K562 (cell line): ENCODE results near the gene USP8. TPM values are rescaled to one million over a fixed set of nuclear protein-coding genes. Genes with fewer than 3 reads are reported as not detected.
"Not testable (repeated sequence)": the region's sequence is repeated elsewhere in the genome, so short reads cannot be mapped to it uniquely, and the experiment has no call there.

Experiments used
- ATAC-seq: fragments of 200-7000 bp; cut with Tn5 transposase; 3 replicates; pipeline ENCODE4 v1.9.1; 2020; ENCODE audit warnings: moderate library complexity
- BruUV-seq: library from RNA; stranded (reverse); fragments of 400-500 nt; replicated peaks from 2 replicates; lab custom pipeline; 2021; lab: Mats Ljungman, UMichigan
- CTCF ChIA-PET: fragments of 300-600 bp; formaldehyde crosslinking; extraction: SDS; loops from one replicate; lab custom pipeline; 2021; ENCODE audit warnings: low intra/inter-chr PET ratio; lab: Yijun Ruan, JAX
- POLR2A ChIA-PET: fragments of 300-600, 350-650 bp; sonication (Branson Sonifier 250); formaldehyde crosslinking; extraction: SDS; loops from one replicate; lab custom pipeline; 2021; ENCODE audit warnings: antibody characterized with exemption, inconsistent platforms; lab: Yijun Ruan, JAX
- DNase-seq, 4 experiments: peaks; one replicate each; pipeline versions ENCODE4 v3.0.0 to v3.0.0-alpha.2; 2011 to 2018; ENCODE audit warnings: low spot score in 3 of 4, mixed read lengths in 3 of 4; ENCODE audit errors: extremely low read depth in 1 of 4
- FAIRE-seq: peaks from 2 replicates; lab custom pipeline; 2011; peaks lifted over from hg19 to GRCh38; lab: Jason Lieb, UNC
- H2AFZ ChIP-seq: 2 replicates; pipeline ENCODE4 v1.6.0; 2011; ENCODE audit warnings: low read depth, low read length, control low read depth, inconsistent platforms
- H3K27ac ChIP-seq: fragments of 200-600 bp; 3 replicates; pipeline ENCODE4 v1.8.0; 2011; ENCODE audit warnings: low read depth, mild to moderate bottlenecking, control low read depth, inconsistent platforms, low read length, moderate library complexity, mixed read lengths; ENCODE audit errors: extremely low read depth
- H3K27me3 ChIP-seq, 2 experiments: fragments of 300-600 bp in 1 of 2; 2 replicates in 1 of 2; 3 replicates in 1 of 2; pipeline versions ENCODE4 v1.6.0 to v1.8.0; 2011; ENCODE audit warnings: inconsistent platforms in 2 of 2, low read length in 2 of 2, mild to moderate bottlenecking in 1 of 2, mixed read lengths in 1 of 2, moderate library complexity in 1 of 2; ENCODE audit not compliant: control insufficient read depth in 2 of 2, insufficient read depth in 2 of 2
- H3K36me3 ChIP-seq: fragments of 300-600 bp; 3 replicates; pipeline ENCODE4 v1.8.0; 2011; ENCODE audit warnings: mild to moderate bottlenecking, low read length, inconsistent platforms; ENCODE audit not compliant: control insufficient read depth, insufficient read depth
- H3K4me1 ChIP-seq, 2 experiments: fragments of 200-600 bp in 1 of 2; replicated peaks in 1 of 2; 2 replicates in 1 of 2; 3 replicates in 1 of 2; pipeline versions ENCODE4 v1.5.1 to v1.8.0; 2011; ENCODE audit warnings: inconsistent platforms in 2 of 2, low read length in 2 of 2, mild to moderate bottlenecking in 1 of 2, mixed read lengths in 1 of 2, moderate library complexity in 1 of 2; ENCODE audit not compliant: control insufficient read depth in 2 of 2, insufficient read depth in 2 of 2
- H3K4me2 ChIP-seq: 2 replicates; pipeline ENCODE4 v1.6.1; 2011; ENCODE audit warnings: low read length, control low read depth, inconsistent platforms, mixed read lengths; ENCODE audit not compliant: insufficient read depth
- H3K4me3 ChIP-seq: fragments of 200-600 bp; sonication (generic), shearing (Covaris generic); 2 replicates; pipeline ENCODE4 v1.5.1; 2016; ENCODE audit warnings: control low read depth, inconsistent platforms
- H3K79me2 ChIP-seq: fragments of 200-600 bp; 3 replicates; pipeline ENCODE4 v1.8.0; 2011; ENCODE audit warnings: low read length, inconsistent platforms; ENCODE audit not compliant: control insufficient read depth, insufficient read depth
- H3K9ac ChIP-seq, 2 experiments: 2 replicates each; pipeline versions ENCODE4 v1.6.0 to v1.6.1; 2011; ENCODE audit warnings: low read depth in 2 of 2, low read length in 2 of 2, control low read depth in 1 of 2, inconsistent platforms in 1 of 2, mild to moderate bottlenecking in 1 of 2, mixed read lengths in 1 of 2; ENCODE audit not compliant: insufficient read depth in 1 of 2
- H3K9me1 ChIP-seq: one replicate; pipeline ENCODE4 v1.6.0; 2011; ENCODE audit warnings: inconsistent platforms, mild to moderate bottlenecking, low read length, moderate library complexity; ENCODE audit not compliant: control insufficient read depth, insufficient read depth
- H3K9me3 ChIP-seq: replicated peaks from 2 replicates; pipeline ENCODE4 v1.5.1; 2011; ENCODE audit warnings: low read depth, low read length, inconsistent platforms; ENCODE audit not compliant: control insufficient read depth, insufficient read depth
- H4K20me1 ChIP-seq: replicated peaks from 2 replicates; pipeline ENCODE4 v1.6.1; 2011; ENCODE audit warnings: low read length, inconsistent platforms, mixed read lengths; ENCODE audit not compliant: control insufficient read depth, insufficient read depth
- ELK3 ChIP-seq: fragments of 450-650 bp; formaldehyde crosslinking; IDR thresholded peaks from 2 replicates; pipeline ENCODE4 v1.4.0; 2020; ENCODE audit warnings: mild to moderate bottlenecking
- HIVEP1 ChIP-seq: fragments of 250-450 bp; sonication (Bioruptor Pico); IDR thresholded peaks from 2 replicates; pipeline ENCODE4 v1.4.0; 2020; ENCODE audit warnings: mild to moderate bottlenecking
- HLTF ChIP-seq: fragments of 450-650 bp; IDR thresholded peaks from 2 replicates; pipeline ENCODE4 v1.6.1; 2016
- NFATC3 ChIP-seq: fragments of 450-650 bp; IDR thresholded peaks from 2 replicates; pipeline ENCODE4 v1.6.1; 2017; ENCODE audit warnings: mild to moderate bottlenecking
- RBFOX2 ChIP-seq: fragments of 200-400 bp; formaldehyde crosslinking; IDR thresholded peaks from 2 replicates; pipeline ENCODE4 v1.6.1; 2017; ENCODE audit warnings: low read depth, mild to moderate bottlenecking, low read length, moderate library complexity
- ZBTB7A ChIP-seq: IDR thresholded peaks from 2 replicates; pipeline ENCODE4 v1.6.1; 2011; ENCODE audit warnings: low read depth, mild to moderate bottlenecking, low read length, moderate library complexity, borderline replicate concordance; ENCODE audit not compliant: control insufficient read depth
- ZBTB8A ChIP-seq: fragments of 450-650 bp; IDR thresholded peaks from 2 replicates; pipeline ENCODE4 v1.6.1; 2018; ENCODE audit warnings: mild to moderate bottlenecking, moderate library complexity; ENCODE audit not compliant: partially characterized antibody
- WGBS: fragments of 100-300 bp; shearing (Covaris generic); methylation state at CpG from one replicate; pipeline ENCODE4 v1.1.6; 2016; ENCODE audit warnings: low coverage, mixed read lengths; ENCODE audit not compliant: insufficient coverage; ENCODE audit errors: missing lambda C conversion rate; 5-methylcytosine and 5-hydroxymethylcytosine counted together
- in situ Hi-C: fragments of 300-500 bp; cut with MboI; formaldehyde crosslinking; loops from 4 replicates; pipeline ENCODE4 v1.15.0; 2018; ENCODE audit warnings: inconsistent platforms, mixed read lengths
- intact Hi-C: fragments of 100-400 bp; cut with micrococcal nuclease; formaldehyde crosslinking; loops from 2 replicates; pipeline ENCODE4 v1.14.2; 2022
- polyA plus RNA-seq, 8 experiments: library from polyadenylated mRNA; depleted of rRNA in 4 of 8; stranded (reverse) in 5 of 8; unstranded in 3 of 8; fragments of >200 nt; fragmentation: Nextera tagmentation in 2 of 8; fragmentation: Illumina TruSeq in 1 of 8; extraction: Ambion mirVana in 2 of 8; extraction: Trizol in 1 of 8; gene quantifications; 2 replicates each; pipeline versions ENCODE4 v1.2.1 to v1.2.3, GENCODE V29; 2011 to 2014; ENCODE audit warnings: inconsistent platforms in 1 of 8, missing spikeins in 1 of 8
- total RNA-seq, 7 experiments: library from RNA; depleted of rRNA in 6 of 7; stranded (reverse); fragments of >200 nt in 6 of 7; fragmentation: Illumina TruSeq in 2 of 7; extraction: Trizol in 2 of 7; gene quantifications; 2 replicates each; pipeline versions ENCODE4 v1.2.1 to v1.2.3, GENCODE V29; 2011 to 2021; ENCODE audit warnings: low replicate concordance in 1 of 7

The USP8 gene
- total and polyA plus RNA-seq, 9 of the 15 experiments (the other 6 are each of a cell fraction or from before 2014, with no cell fraction given): 35.1 to 58.4 (median 46.1) TPM

GRCh38 chr15:50501815-50502214 is 77.6 kb downstream of the USP8 start:
- Histone ChIP-seq H3K79me2 (no peaks in the 10 kb centered on the region), H3K9me1 (no peaks in the 10 kb centered on the region), H3K27me3 (no peaks in the 10 kb centered on the region), H3K9me3 (no peaks in the 10 kb centered on the region), H2AFZ (no peak overlapping the region), H3K4me2 (no peak overlapping the region), H4K20me1 (no peaks in the 10 kb centered on the region), H3K4me1 (no peaks in the 10 kb centered on the region; a peak in 1 of 5 replicates), H3K9ac (no peak overlapping the region), H3K36me3 (peaks cover 57% of the 10 kb centered on the region), H3K27ac (no peak overlapping the region)
- ChIA-PET CTCF (interaction anchor here (0.7 kb wide), 1 partner anchor 117 kb away, joined by 3 read pairs; no protein-coding TSS in a partner anchor), POLR2A (interaction anchor here (0.6 to 1.2 kb wide), 4 partner anchors 12 to 221 kb away, joined by 3 read pairs; partner anchors contain the start of gene GABPB1)
- intact Hi-C loops: no loop called here
- BruUV-seq: no TSS peak
- in situ Hi-C loops: no loop called here
- FAIRE-seq: no peak
- TF ChIP-seq NFATC3 (no peak), ELK3 (CRISPR knock-in tag) (no peak), HLTF (no peak), HIVEP1 (CRISPR knock-in tag) (no peak), RBFOX2 (no peak)
- TF ChIP-seq, all 486 proteins: peak for 0
- ATAC-seq (no peak), DNase-seq (no peak)
- no peak overlapping the region for H3K4me3 ChIP-seq
- WGBS: 96% methylated on average over 4 of the region's 4 CpGs

DNA sequence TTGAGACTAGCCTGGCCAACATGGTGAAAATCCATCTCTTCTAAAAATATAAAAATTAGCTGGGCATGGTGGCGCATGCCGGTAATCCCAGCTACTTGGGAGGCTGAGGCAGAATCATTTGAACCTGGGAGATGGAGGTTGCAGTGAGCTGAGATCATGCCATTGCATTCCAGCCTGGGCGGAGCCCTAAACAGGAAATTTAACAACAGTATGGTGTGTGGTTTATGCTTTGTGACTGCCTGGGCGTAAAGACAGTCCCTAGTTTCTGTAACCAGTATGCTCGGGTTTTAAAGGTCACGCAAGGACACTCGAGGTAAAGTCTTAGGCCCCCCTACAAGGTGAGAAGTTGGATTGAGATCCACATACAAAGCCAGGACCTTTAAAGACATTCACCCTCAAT is 78.9 kb downstream of the USP8 start:
- no peak for FAIRE-seq

GRCh38 chr15:50505656-50506055 is 81.5 kb downstream of the USP8 start:
- H3K27ac ChIP-seq, H3K79me2 ChIP-seq, H3K9me1 ChIP-seq, DNase-seq, intact Hi-C loops, H3K9ac ChIP-seq, CTCF ChIA-PET, H3K4me3 ChIP-seq, BruUV-seq, H4K20me1 ChIP-seq, H3K9me3 ChIP-seq, in situ Hi-C loops, H2AFZ ChIP-seq, H3K27me3 ChIP-seq, H3K4me2 ChIP-seq, H3K4me1 ChIP-seq: not testable (repeated sequence)
- 31% methylated on average over 2 of the region's 2 CpGs for WGBS
- ATAC-seq (peak; percentile 63), FAIRE-seq (peak; percentile 6)
- peaks cover 20% of the 10 kb centered on the region; the same call in 1 of the 3 replicates for H3K36me3 ChIP-seq
- POLR2A ChIA-PET: interaction anchor here (0.7 to 1.5 kb wide), 4 partner anchors 9 to 14 kb away, joined by 3 read pairs; no protein-coding TSS in a partner anchor

More for the DNA sequence above, 78.9 kb downstream of the USP8 start:
- Histone ChIP-seq H3K9me1 (no peaks in the 10 kb centered on the region), H3K9me3 (no peaks in the 10 kb centered on the region), H3K4me1 (no peaks in the 10 kb centered on the region; a peak in 1 of 5 replicates), H3K79me2 (no peaks in the 10 kb centered on the region), H3K9ac (no peak overlapping the region), H3K4me2 (no peak overlapping the region), H3K4me3 (no peak overlapping the region), H3K27ac (no peak overlapping the region), H3K27me3 (no peaks in the 10 kb centered on the region), H3K36me3 (peaks cover 45% of the 10 kb centered on the region), H4K20me1 (no peaks in the 10 kb centered on the region), H2AFZ (no peak overlapping the region)
- intact Hi-C loops (no loop called here), in situ Hi-C loops (no loop called here)
- no peak for ATAC-seq
- TF ChIP-seq ZBTB7A (no peak), ZBTB8A (no peak)
- WGBS: 87% methylated on average over 7 of the region's 7 CpGs
- no peak for DNase-seq
- CTCF ChIA-PET: no interaction called here
- no TSS peak for BruUV-seq
- POLR2A ChIA-PET: interaction anchor here (0.7 to 1.2 kb wide), 3 partner anchors 12 to 148 kb away, joined by 3 read pairs; partner anchors contain the start of gene GABPB1
